Suprapubic skin (tissue), 4 donors: ENCODE results near the gene HMGB2.

ENCODE experiments used
- CTCF ChIP-seq, 2 donors: fragments of 200-600 bp in 1 of 2; fragments of 450-650 bp in 1 of 2; sonication (generic) in 1 of 2; IDR thresholded peaks; one replicate each; pipeline ENCODE4 v1.5.1; 2016 to 2019; ENCODE audit warnings: antibody characterized with exemption in 2 of 2, mild to moderate bottlenecking in 1 of 2, moderate library complexity in 1 of 2
- EP300 ChIP-seq: sonication (generic); formaldehyde crosslinking; IDR thresholded peaks from one replicate; pipeline ENCODE4 v1.6.1; 2017; ENCODE audit warnings: antibody characterized with exemption
- POLR2A ChIP-seq, 2 donors: fragments of 450-650 bp; IDR thresholded peaks; one replicate each; pipeline ENCODE4 v1.6.1; 2017; ENCODE audit warnings: antibody characterized with exemption in 2 of 2, mild to moderate bottlenecking in 2 of 2, moderate library complexity in 2 of 2
- POLR2AphosphoS5 ChIP-seq, 3 donors: sonication (generic); formaldehyde crosslinking; IDR thresholded peaks; one replicate each; pipeline ENCODE4 v1.6.1; 2017; ENCODE audit warnings: antibody characterized with exemption in 3 of 3

- no peak for TF ChIP-seq POLR2A (IDR thresholded peaks at IDR 0.05)
- peak in 1 of 2 donors; percentile 39 for TF ChIP-seq CTCF (IDR thresholded peaks at IDR 0.05)
- no peak for TF ChIP-seq EP300
- no peak for TF ChIP-seq POLR2AphosphoS5 (IDR thresholded peaks at IDR 0.05)
Observed at GRCh38 chr4:173288296-173288695, 45.9 kb downstream of the HMGB2 start.
